Neural cell (in vitro differentiated cells): Measurements from ENCODE around the gene OSBPL9. TPM values are rescaled to one million over a fixed set of nuclear protein-coding genes. Genes with fewer than 3 reads are reported as not detected.

Experiments used
- H2AFZ ChIP-seq: fragments of 200-600, 300-800 bp; sonication (generic), shearing (Covaris generic); 2 replicates; pipeline ENCODE4 v1.6.0; 2014; ENCODE audit warnings: low read depth, mild to moderate bottlenecking, antibody characterized with exemption, low read length, moderate library complexity
- H3F3A ChIP-seq: fragments of 200-600 bp; shearing (Covaris generic); 2 replicates; pipeline ENCODE4 v1.6.1; 2016; ENCODE audit warnings: mild to moderate bottlenecking, moderate library complexity, mixed read lengths, antibody characterized with exemption, low read length; ENCODE audit not compliant: insufficient read depth, poor library complexity, severe bottlenecking
- H3K27ac ChIP-seq: fragments of 200-600, 300-800 bp; sonication (generic), shearing (Covaris generic); 2 replicates; pipeline ENCODE4 v1.5.1; 2014; ENCODE audit warnings: mild to moderate bottlenecking, low read length, moderate library complexity
- H3K27me3 ChIP-seq: fragments of 300-800, 200-600 bp; sonication (generic), shearing (Covaris generic); 2 replicates; pipeline ENCODE4 v1.6.0; 2014; ENCODE audit warnings: mild to moderate bottlenecking, low read depth, low read length, moderate library complexity; ENCODE audit not compliant: insufficient read depth
- H3K36me3 ChIP-seq: fragments of 300-800, 200-600 bp; sonication (generic), shearing (Covaris generic); 2 replicates; pipeline ENCODE4 v1.5.1; 2014; ENCODE audit warnings: mild to moderate bottlenecking, antibody characterized with exemption, low read length, moderate library complexity; ENCODE audit not compliant: insufficient read depth
- H3K4me2 ChIP-seq: fragments of 300-800, 200-600 bp; sonication (generic), shearing (Covaris generic); 2 replicates; pipeline ENCODE4 v1.6.0; 2014; ENCODE audit warnings: mild to moderate bottlenecking, low read length
- H3K4me3 ChIP-seq: fragments of 300-800, 200-600 bp; sonication (generic), shearing (Covaris generic); 2 replicates; pipeline ENCODE4 v1.5.1; 2014; ENCODE audit warnings: mild to moderate bottlenecking, low read length, moderate library complexity
- H3K79me2 ChIP-seq: fragments of 200-600 bp; shearing (Covaris generic); replicated peaks from 2 replicates; pipeline ENCODE4 v1.6.0; 2014; ENCODE audit warnings: mild to moderate bottlenecking, low read length, moderate library complexity; ENCODE audit not compliant: insufficient read depth
- H3K9ac ChIP-seq: fragments of 300-800, 200-600 bp; sonication (generic), shearing (Covaris generic); 2 replicates; pipeline ENCODE4 v1.6.1; 2016; ENCODE audit warnings: mild to moderate bottlenecking, low read length, mixed read lengths
- H3K9me2 ChIP-seq: fragments of 200-600 bp; shearing (Covaris generic); 2 replicates; pipeline ENCODE4 v1.6.1; 2016; ENCODE audit warnings: mild to moderate bottlenecking, low read length, mixed read lengths; ENCODE audit not compliant: insufficient read depth
- H3K9me3 ChIP-seq: fragments of 200-600, 300-800 bp; sonication (generic), shearing (Covaris generic); 2 replicates; pipeline ENCODE4 v1.6.1; 2016; ENCODE audit warnings: mild to moderate bottlenecking, mixed run types, low read length, moderate library complexity, mixed read lengths
- H4K20me1 ChIP-seq: fragments of 200-600 bp; shearing (Covaris generic); 2 replicates; pipeline ENCODE4 v1.6.1; 2016; ENCODE audit warnings: mild to moderate bottlenecking, mixed run types; ENCODE audit not compliant: insufficient read depth
- CTCF ChIP-seq: fragments of 450-650 bp; IDR thresholded peaks from 2 replicates; pipeline ENCODE4 v1.5.1; 2014; ENCODE audit warnings: antibody characterized with exemption, mild to moderate bottlenecking, moderate library complexity; ENCODE audit not compliant: poor library complexity, severe bottlenecking
- EP300 ChIP-seq: fragments of 450-650 bp; conservative IDR thresholded peaks from 2 replicates; pipeline ENCODE4 v1.6.1; 2014; ENCODE audit warnings: antibody characterized with exemption, mild to moderate bottlenecking, moderate library complexity; ENCODE audit not compliant: poor library complexity, severe bottlenecking
- EZH2 ChIP-seq: fragments of 200-600, 300-800 bp; shearing (Covaris generic), sonication (generic); IDR thresholded peaks from 2 replicates; pipeline ENCODE4 v1.6.1; 2014; ENCODE audit warnings: antibody characterized with exemption, low read length, borderline replicate concordance, mild to moderate bottlenecking; ENCODE audit not compliant: insufficient read depth, poor library complexity, severe bottlenecking
- MXI1 ChIP-seq: fragments of 450-650 bp; conservative IDR thresholded peaks from 2 replicates; pipeline ENCODE4 v1.6.1; 2014; ENCODE audit warnings: antibody characterized with exemption, mild to moderate bottlenecking; ENCODE audit not compliant: poor library complexity, severe bottlenecking
- POLR2AphosphoS5 ChIP-seq: IDR thresholded peaks from 2 replicates; pipeline ENCODE4 v1.6.1; 2012
- RAD21 ChIP-seq: fragments of 450-650 bp; conservative IDR thresholded peaks from 2 replicates; pipeline ENCODE4 v1.6.1; 2014; ENCODE audit warnings: antibody characterized with exemption, mild to moderate bottlenecking, moderate library complexity
- REST ChIP-seq: IDR thresholded peaks from 2 replicates; pipeline ENCODE4 v1.6.1; 2012; ENCODE audit warnings: borderline replicate concordance
- SMC3 ChIP-seq: fragments of 450-650 bp; conservative IDR thresholded peaks from 2 replicates; pipeline ENCODE4 v1.6.1; 2014; ENCODE audit warnings: antibody characterized with exemption, mild to moderate bottlenecking, moderate library complexity; ENCODE audit not compliant: poor library complexity
- TAF1 ChIP-seq: IDR thresholded peaks from 2 replicates; pipeline ENCODE4 v1.6.1; 2012; ENCODE audit warnings: low read depth
- polyA plus RNA-seq: library from polyadenylated mRNA; depleted of rRNA; stranded (reverse); fragments of >200 nt; gene quantifications from 2 replicates; pipeline ENCODE4 v1.2.3, GENCODE V29; 2014

Gene OSBPL9
- polyA plus RNA-seq, 1 donor from 2014 or later: 117 TPM

GRCh38 chr1:51776408-51776807 lies 159.5 kb downstream of the OSBPL9 start:
- Histone ChIP-seq H3K4me3 (no peak overlapping the region), H3K27ac (no peak overlapping the region), H3K9me2 (no peaks in the 10 kb centered on the region), H3F3A (no peaks in the 10 kb centered on the region), H3K9me3 (no peaks in the 10 kb centered on the region), H3K9ac (no peak overlapping the region), H4K20me1 (no peaks in the 10 kb centered on the region), H3K36me3 (no peaks in the 10 kb centered on the region), H3K4me2 (no peak overlapping the region), H2AFZ (no peak overlapping the region), H3K27me3 (no peaks in the 10 kb centered on the region), H3K79me2 (no peaks in the 10 kb centered on the region)
- no peak for TF ChIP-seq EP300
- no peak for TF ChIP-seq RAD21
- no peak for TF ChIP-seq MXI1
- no peak for TF ChIP-seq TAF1
- TF ChIP-seq SMC3: no peak
- TF ChIP-seq REST: no peak
- TF ChIP-seq CTCF: no peak
- no peak for TF ChIP-seq POLR2AphosphoS5
- no peak for TF ChIP-seq EZH2

- Histone ChIP-seq H3K9ac (no peak overlapping the region), H4K20me1 (no peaks in the 10 kb centered on the region), H3K9me2 (no peaks in the 10 kb centered on the region), H3K9me3 (no peaks in the 10 kb centered on the region), H3K36me3 (no peaks in the 10 kb centered on the region), H3K27me3 (no peaks in the 10 kb centered on the region), H3K4me2 (no peak overlapping the region), H3K27ac (no peak overlapping the region), H3K79me2 (no peaks in the 10 kb centered on the region), H3F3A (no peaks in the 10 kb centered on the region), H3K4me3 (no peak overlapping the region), H2AFZ (no peak overlapping the region)
- TF ChIP-seq POLR2AphosphoS5: no peak
- no peak for TF ChIP-seq EP300
- TF ChIP-seq TAF1: no peak
- no peak for TF ChIP-seq RAD21
- TF ChIP-seq CTCF: no peak
- TF ChIP-seq SMC3: no peak
- TF ChIP-seq EZH2: no peak
- no peak for TF ChIP-seq REST
- no peak for TF ChIP-seq MXI1
Measured at GRCh38 chr1:51780927-51781326, 164.0 kb downstream of the OSBPL9 start.
